HG03460 (cell line): Measurements from ENCODE around the gene ZNF837.
"Not testable (repeated sequence)": the region's sequence is repeated elsewhere in the genome, so short reads cannot be mapped to it uniquely, and the experiment has no call there.

Experiments
- ATAC-seq: cut with Tn5 transposase; IDR thresholded peaks from one replicate; pipeline ENCODE4 v1.9.1; 2021; ENCODE audit not compliant: unreplicated experiment

Gene ZNF837

DNA sequence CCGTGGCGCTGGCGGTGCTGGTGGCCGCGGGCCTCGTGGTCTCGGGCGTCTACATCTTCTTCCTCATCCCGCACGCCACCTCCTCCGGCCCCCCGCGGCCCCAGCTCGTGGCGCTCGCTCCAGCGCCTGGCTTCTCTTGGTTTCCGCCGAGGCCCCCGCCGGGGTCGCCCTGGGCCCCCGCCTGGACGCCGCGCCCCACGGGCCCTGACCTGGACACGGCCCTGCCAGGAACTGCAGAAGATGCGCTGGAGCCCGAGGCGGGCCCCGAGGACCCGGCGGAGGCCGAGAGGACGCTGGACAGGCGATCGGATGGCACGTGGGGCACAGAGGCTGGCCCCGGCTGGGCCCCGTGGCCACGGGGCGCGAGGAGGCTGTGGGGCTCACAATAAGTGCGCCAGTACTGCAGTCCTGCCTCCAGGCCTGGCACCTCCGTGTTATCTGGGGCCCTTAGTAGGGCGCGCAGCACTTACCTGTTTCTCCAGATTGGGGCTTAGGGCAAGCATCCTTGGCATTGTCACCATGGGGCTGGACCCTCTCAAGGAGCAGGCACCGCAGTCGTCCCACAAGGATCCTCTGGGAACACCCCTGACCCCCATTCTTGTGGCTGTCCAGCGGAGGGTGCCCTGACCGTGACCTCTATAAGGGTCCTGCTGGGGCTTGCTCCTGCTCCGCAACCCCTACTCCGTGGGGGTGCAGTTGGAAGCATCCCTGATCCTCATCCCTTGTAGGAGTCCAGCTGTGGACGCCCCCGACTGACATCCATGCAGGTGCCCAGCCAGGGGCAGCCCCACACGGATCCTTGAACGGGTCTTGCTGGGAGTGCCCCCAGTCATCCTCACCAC is 16.1 kb upstream of the ZNF837 start:
- ATAC-seq = no peak

- ATAC-seq = no peak
Observed at GRCh38 chr19:58395979-58396627, 15.3 kb upstream of the ZNF837 start.

- ATAC-seq = no peak
Observed at GRCh38 chr19:58395220-58395978, 14.6 kb upstream of the ZNF837 start, which contains the start of gene RNF225. Gene RNF225 (plus strand): TSS chr19:58395656. CDS start chr19:58396090, 434 bp downstream.

GRCh38 chr19:58394821-58395219 is 14.0 kb upstream of the ZNF837 start:
- ATAC-seq = no peak

DNA sequence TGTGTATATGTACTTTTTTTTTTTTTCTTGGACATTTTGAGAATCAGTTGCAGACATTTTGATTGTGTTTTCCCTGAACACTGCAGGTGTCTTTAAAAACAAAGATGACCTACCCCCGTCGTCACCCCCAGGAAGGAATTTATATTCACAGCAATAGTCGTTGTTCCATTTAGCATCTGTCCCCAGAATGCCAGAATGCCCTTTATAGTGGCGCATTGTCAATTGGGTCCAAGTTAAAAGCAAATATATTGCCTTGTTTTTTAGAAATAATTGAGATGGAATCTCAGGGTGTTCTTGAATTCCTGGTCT is 12.8 kb upstream of the ZNF837 start:
- no peak for ATAC-seq

- ATAC-seq = no peak
Observed at GRCh38 chr19:58392945-58393724, 12.3 kb upstream of the ZNF837 start.

- ATAC-seq = no peak
Observed at GRCh38 chr19:58388175-58388526, 7.3 kb upstream of the ZNF837 start.

- ATAC-seq = no peak
Observed at GRCh38 chr19:58387338-58388174, 6.7 kb upstream of the ZNF837 start.

- peak; percentile 84 for ATAC-seq
Observed at GRCh38 chr19:58386576-58387337, 5.9 kb upstream of the ZNF837 start, which contains the start of gene RPS5. Gene RPS5 (plus strand): TSS chr19:58387269. CDS start chr19:58388138, 869 bp downstream.

DNA sequence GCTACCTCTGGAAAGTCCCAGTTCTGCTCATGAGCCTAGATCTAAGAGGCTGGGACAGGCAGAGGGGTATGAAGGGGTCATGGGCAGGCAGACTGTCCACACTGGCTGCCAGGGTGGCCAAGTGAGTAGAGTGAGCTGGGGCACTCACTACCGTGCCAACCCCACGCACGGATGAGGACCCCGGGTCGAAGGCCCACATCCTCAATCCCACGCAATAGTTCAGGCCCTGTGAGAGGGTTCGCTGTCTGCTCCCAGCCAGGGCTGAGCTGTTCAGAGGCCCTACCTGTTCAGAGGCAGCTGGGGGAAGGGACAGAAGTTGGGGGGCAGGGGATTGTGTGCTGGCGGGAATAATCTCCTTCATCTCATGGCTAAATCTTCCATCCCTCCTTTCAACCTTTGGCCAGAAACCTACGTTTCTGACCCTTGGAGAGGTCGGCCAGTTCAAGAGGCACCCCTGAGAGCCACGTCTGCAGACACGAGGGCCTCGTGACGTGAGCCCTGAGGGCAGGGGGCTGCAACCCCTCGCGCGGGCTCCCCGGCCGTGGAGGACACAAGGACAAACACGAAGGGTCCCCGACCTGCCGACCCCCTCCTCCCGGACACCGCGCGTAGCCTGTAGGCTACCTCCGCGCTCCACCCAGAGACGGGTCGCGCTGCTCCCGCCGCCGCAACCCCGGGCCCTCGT is 5.2 kb upstream of the ZNF837 start:
- peak; percentile 6 for ATAC-seq

GRCh38 chr19:58385313-58385890 is 4.6 kb upstream of the ZNF837 start:
- ATAC-seq = no peak

DNA sequence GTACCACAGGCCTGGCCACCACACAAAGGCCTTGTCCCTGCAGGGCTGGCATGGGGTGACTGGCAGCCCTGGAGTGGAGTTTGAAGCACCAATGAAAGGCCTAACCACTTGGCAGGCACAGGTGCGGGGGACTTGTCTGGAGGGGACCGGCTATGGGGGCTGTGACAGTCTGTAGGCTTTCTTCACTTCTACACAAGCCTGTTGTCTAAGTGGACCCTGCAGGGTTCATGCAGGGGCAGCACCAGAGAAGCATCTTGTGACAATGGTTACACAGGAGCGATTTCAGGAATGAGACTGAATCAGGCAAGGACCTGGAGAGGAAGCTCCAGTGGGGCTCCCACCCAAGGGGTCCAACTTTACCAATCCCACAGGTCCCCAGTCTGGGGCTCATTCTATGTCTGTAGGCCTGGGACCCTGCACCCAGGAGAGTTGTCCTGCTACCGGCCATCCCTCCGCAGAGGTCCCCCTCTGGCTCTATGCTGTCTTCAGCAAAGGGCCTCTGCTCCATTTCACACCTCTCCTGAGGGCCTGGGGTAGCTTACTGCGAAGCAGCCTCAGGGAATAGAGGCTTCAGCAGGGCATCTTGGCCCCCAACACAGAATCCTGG is 2.3 kb upstream of the ZNF837 start:
- ATAC-seq = no peak

GRCh38 chr19:58381460-58382212 is 806 bp upstream of the ZNF837 start:
- ATAC-seq = no peak

DNA sequence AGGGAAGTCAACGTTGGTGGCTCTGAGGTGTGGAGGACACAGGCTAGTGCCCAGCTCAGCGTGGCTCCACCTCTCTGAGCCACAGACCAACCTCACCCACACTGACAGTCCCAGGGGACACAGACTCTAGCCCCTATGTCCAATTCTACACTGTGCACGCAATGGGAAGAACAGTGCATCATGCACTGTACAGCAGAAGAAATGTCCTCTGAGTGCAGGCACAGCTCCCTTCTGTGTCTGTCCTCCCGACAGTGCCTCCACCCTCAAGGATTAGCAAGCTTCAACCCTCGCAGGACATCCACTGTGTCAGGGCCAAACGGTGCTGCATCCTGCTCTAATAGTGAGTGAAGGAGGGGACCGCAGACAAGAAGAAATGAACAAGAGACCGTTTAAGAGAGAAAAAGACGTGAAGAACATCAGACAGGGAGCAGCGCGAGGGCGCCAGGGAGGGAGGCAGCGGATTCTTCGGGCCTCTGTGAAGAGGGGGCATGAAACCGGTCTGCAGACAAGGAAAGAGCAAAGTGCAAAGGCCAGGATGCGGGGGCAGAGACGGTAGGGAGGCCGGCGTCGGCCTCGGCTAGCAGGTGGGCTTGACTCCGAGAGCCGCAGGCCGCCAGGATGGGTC is 681 bp downstream of the ZNF837 start:
- ATAC-seq = no peak

DNA sequence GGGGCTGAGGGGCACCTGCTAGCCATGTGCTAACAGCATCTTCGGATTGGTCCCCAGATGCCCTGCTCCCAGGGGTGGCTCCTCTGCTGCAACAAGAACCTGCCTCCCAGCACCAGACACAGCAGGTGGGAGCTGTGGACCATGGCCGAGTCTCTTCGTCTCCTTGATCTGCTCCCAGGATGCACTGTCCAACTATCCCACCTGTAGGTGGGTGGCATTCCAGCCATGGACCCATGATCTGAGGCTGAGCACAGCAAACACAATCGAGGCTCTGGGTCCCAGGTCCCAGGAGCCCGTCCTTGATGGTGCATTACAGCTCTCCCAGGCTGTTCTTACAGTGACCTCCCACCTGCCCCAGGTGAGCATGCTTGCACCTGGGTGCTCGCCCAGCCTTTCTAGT is 1.6 kb downstream of the ZNF837 start:
- no peak for ATAC-seq

DNA sequence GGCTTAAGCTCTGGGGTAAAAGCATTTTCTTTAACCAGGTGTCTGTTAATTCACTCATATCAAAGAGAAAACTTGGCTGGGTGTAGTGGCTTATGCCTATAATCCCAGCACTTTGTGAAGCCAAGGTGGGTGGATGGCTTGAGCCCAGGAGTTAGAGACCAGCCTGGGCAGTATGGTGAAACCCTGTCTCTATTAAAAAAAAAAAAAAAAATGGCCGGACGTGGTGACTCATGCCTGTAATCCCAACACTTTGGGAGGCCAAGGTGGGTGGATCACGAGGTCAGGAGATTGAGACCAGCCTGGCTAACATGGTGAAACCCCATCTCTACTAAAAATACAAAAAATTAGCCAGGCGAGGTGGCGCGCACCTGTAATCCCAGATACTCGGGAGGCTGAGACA is 4.1 kb downstream of the ZNF837 start:
- ATAC-seq = not testable (repeated sequence)

GRCh38 chr19:58374200-58374599 is 6.6 kb downstream of the ZNF837 start:
- ATAC-seq = no peak
